Upper lobe of left lung (tissue), 4 donors: Measurements from ENCODE around the gene FOXP1.

Experiments
- CTCF ChIP-seq, 6 experiments: fragments of 450-650 bp in 4 of 6; fragments of 200-600 bp in 2 of 6; sonication (generic) in 2 of 6; IDR thresholded peaks; one replicate each; pipeline ENCODE4 v1.5.1; 2016 to 2019; ENCODE audit warnings: antibody characterized with exemption in 6 of 6
- EP300 ChIP-seq, 4 donors: sonication (generic); formaldehyde crosslinking; IDR thresholded peaks; one replicate each; pipeline ENCODE4 v1.5.1; 2017; ENCODE audit warnings: antibody characterized with exemption in 4 of 4, control low read depth in 2 of 4
- POLR2A ChIP-seq, 4 donors: fragments of 450-650 bp; IDR thresholded peaks; one replicate each; pipeline ENCODE4 v1.5.1; 2016 to 2017; ENCODE audit warnings: antibody characterized with exemption in 4 of 4, mild to moderate bottlenecking in 2 of 4

GRCh38 chr3:70919661-70920060, 663.9 kb downstream of the FOXP1 start:
- TF ChIP-seq POLR2A (IDR thresholded peaks at IDR 0.05) (no peak), CTCF (IDR thresholded peaks at IDR 0.05) (no peak), EP300 (IDR thresholded peaks at IDR 0.05) (no peak)
